Liver (tissue), 3 donors: ENCODE results near the gene TEX11.

Source experiments
- FOXA2 ChIP-seq: IDR thresholded peaks from 2 replicates; pipeline ENCODE4 v1.6.1; 2016; ENCODE audit warnings: antibody characterized with exemption
- GABPA ChIP-seq, 2 donors: IDR thresholded peaks in 1 of 2; conservative IDR thresholded peaks in 1 of 2; 2 replicates each; pipeline ENCODE4 v1.6.1; 2016; ENCODE audit warnings: antibody characterized with exemption in 2 of 2, mild to moderate bottlenecking in 1 of 2, moderate library complexity in 1 of 2
- HNF4G ChIP-seq: IDR thresholded peaks from 2 replicates; pipeline ENCODE4 v1.6.1; 2016; ENCODE audit warnings: antibody characterized with exemption
- JUND ChIP-seq, 2 donors: IDR thresholded peaks; 2 replicates each; pipeline ENCODE4 v1.6.1; 2016; ENCODE audit warnings: antibody characterized with exemption in 2 of 2
- NR2F2 ChIP-seq: IDR thresholded peaks from 2 replicates; pipeline ENCODE4 v1.6.1; 2016; ENCODE audit warnings: antibody characterized with exemption
- RAD21 ChIP-seq, 2 donors: IDR thresholded peaks; 2 replicates each; pipeline ENCODE4 v1.6.1; 2016; ENCODE audit warnings: antibody characterized with exemption in 2 of 2, mild to moderate bottlenecking in 2 of 2
- RXRA ChIP-seq, 2 donors: IDR thresholded peaks; 2 replicates each; pipeline ENCODE4 v1.6.1; 2017 to 2018; ENCODE audit warnings: antibody characterized with exemption in 2 of 2, mild to moderate bottlenecking in 1 of 2
- TAF1 ChIP-seq: conservative IDR thresholded peaks from 2 replicates; pipeline ENCODE4 v1.6.1; 2016; ENCODE audit warnings: antibody characterized with exemption, mild to moderate bottlenecking
- YY1 ChIP-seq: IDR thresholded peaks from 2 replicates; pipeline ENCODE4 v1.6.1; 2016; ENCODE audit warnings: antibody characterized with exemption, mild to moderate bottlenecking
- TF ChIP-seq, protein P1 (sequence below): fragments of 150-350 bp; IDR thresholded peaks from 2 replicates; pipeline ENCODE4 v1.5.1; 2017; ENCODE audit warnings: improper control_type of control experiment, low read depth, low read length; ENCODE audit not compliant: missing input control
- TF ChIP-seq, protein P2 (sequence below): IDR thresholded peaks from 2 replicates; pipeline ENCODE4 v1.6.1; 2016; ENCODE audit warnings: antibody characterized with exemption, mild to moderate bottlenecking
- TF ChIP-seq, protein P3 (sequence below): IDR thresholded peaks from 2 replicates; pipeline ENCODE4 v1.6.1; 2016; ENCODE audit warnings: antibody characterized with exemption
- TF ChIP-seq, protein P4 (sequence below): IDR thresholded peaks from 2 replicates; pipeline ENCODE4 v1.6.1; 2016; ENCODE audit warnings: antibody characterized with exemption
- donor health status: healthy.
- donor health status: healthy.

- TF ChIP-seq FOXA2 (no peak), JUND (IDR thresholded peaks at IDR 0.05) (no peak), TAF1 (no peak), HNF4G (no peak), GABPA (IDR thresholded peaks at IDR 0.05 in 1 of 2, conservative IDR thresholded peaks at IDR 0.05 in 1 of 2) (no peak), NR2F2 (no peak), RXRA (IDR thresholded peaks at IDR 0.05) (no peak), RAD21 (IDR thresholded peaks at IDR 0.05) (no peak), YY1 (no peak)
- TF ChIP-seq, protein P1, sequence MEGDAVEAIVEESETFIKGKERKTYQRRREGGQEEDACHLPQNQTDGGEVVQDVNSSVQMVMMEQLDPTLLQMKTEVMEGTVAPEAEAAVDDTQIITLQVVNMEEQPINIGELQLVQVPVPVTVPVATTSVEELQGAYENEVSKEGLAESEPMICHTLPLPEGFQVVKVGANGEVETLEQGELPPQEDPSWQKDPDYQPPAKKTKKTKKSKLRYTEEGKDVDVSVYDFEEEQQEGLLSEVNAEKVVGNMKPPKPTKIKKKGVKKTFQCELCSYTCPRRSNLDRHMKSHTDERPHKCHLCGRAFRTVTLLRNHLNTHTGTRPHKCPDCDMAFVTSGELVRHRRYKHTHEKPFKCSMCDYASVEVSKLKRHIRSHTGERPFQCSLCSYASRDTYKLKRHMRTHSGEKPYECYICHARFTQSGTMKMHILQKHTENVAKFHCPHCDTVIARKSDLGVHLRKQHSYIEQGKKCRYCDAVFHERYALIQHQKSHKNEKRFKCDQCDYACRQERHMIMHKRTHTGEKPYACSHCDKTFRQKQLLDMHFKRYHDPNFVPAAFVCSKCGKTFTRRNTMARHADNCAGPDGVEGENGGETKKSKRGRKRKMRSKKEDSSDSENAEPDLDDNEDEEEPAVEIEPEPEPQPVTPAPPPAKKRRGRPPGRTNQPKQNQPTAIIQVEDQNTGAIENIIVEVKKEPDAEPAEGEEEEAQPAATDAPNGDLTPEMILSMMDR, result no peak
- TF ChIP-seq, protein P2, sequence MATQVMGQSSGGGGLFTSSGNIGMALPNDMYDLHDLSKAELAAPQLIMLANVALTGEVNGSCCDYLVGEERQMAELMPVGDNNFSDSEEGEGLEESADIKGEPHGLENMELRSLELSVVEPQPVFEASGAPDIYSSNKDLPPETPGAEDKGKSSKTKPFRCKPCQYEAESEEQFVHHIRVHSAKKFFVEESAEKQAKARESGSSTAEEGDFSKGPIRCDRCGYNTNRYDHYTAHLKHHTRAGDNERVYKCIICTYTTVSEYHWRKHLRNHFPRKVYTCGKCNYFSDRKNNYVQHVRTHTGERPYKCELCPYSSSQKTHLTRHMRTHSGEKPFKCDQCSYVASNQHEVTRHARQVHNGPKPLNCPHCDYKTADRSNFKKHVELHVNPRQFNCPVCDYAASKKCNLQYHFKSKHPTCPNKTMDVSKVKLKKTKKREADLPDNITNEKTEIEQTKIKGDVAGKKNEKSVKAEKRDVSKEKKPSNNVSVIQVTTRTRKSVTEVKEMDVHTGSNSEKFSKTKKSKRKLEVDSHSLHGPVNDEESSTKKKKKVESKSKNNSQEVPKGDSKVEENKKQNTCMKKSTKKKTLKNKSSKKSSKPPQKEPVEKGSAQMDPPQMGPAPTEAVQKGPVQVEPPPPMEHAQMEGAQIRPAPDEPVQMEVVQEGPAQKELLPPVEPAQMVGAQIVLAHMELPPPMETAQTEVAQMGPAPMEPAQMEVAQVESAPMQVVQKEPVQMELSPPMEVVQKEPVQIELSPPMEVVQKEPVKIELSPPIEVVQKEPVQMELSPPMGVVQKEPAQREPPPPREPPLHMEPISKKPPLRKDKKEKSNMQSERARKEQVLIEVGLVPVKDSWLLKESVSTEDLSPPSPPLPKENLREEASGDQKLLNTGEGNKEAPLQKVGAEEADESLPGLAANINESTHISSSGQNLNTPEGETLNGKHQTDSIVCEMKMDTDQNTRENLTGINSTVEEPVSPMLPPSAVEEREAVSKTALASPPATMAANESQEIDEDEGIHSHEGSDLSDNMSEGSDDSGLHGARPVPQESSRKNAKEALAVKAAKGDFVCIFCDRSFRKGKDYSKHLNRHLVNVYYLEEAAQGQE, result no peak
- TF ChIP-seq, protein P3, sequence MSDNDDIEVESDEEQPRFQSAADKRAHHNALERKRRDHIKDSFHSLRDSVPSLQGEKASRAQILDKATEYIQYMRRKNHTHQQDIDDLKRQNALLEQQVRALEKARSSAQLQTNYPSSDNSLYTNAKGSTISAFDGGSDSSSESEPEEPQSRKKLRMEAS, result no peak
- TF ChIP-seq, protein P4, sequence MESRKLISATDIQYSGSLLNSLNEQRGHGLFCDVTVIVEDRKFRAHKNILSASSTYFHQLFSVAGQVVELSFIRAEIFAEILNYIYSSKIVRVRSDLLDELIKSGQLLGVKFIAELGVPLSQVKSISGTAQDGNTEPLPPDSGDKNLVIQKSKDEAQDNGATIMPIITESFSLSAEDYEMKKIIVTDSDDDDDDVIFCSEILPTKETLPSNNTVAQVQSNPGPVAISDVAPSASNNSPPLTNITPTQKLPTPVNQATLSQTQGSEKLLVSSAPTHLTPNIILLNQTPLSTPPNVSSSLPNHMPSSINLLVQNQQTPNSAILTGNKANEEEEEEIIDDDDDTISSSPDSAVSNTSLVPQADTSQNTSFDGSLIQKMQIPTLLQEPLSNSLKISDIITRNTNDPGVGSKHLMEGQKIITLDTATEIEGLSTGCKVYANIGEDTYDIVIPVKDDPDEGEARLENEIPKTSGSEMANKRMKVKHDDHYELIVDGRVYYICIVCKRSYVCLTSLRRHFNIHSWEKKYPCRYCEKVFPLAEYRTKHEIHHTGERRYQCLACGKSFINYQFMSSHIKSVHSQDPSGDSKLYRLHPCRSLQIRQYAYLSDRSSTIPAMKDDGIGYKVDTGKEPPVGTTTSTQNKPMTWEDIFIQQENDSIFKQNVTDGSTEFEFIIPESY, result no peak
Measured at GRCh38 chrX:70878902-70879301, 29.6 kb downstream of the TEX11 start.
